HEK293 (cell line): ENCODE results near the gene TNIK.
A peak's percentile ranks its signal among the peaks of the same experiment; 100 is the strongest.

Experiments
- CTCF ChIA-PET: fragments of 350-600 bp; formaldehyde crosslinking; extraction: SDS; loops from one replicate; lab custom pipeline; 2021; ENCODE audit warnings: antibody characterized with exemption; lab: Yijun Ruan, JAX
- POLR2A ChIA-PET: fragments of 300-600 bp; formaldehyde crosslinking; extraction: SDS; loops from one replicate; lab custom pipeline; 2020; ENCODE audit warnings: antibody characterized with exemption, inconsistent platforms; lab: Yijun Ruan, JAX
- H3K27ac ChIP-seq: fragments of 200-500 bp; sonication (Bioruptor generic); 2 replicates; pipeline ENCODE4 v1.5.1; 2014; ENCODE audit warnings: low read depth, low read length, control low read depth, inconsistent platforms; ENCODE audit errors: extremely low read depth
- H3K36me3 ChIP-seq, 2 experiments: fragments of 200-500 bp in 1 of 2; sonication (Bioruptor generic) in 1 of 2; 1 replicate in 1 of 2; 2 replicates in 1 of 2; pipeline ENCODE4 v1.5.1; 2014 to 2017; ENCODE audit warnings: inconsistent platforms in 2 of 2, low read length in 2 of 2; ENCODE audit not compliant: control insufficient read depth in 2 of 2, insufficient read depth in 1 of 2
- H3K4me1 ChIP-seq: fragments of 200-500 bp; sonication (Bioruptor generic); 2 replicates; pipeline ENCODE4 v1.5.1; 2014; ENCODE audit warnings: mild to moderate bottlenecking, low read length, inconsistent platforms; ENCODE audit not compliant: control insufficient read depth, insufficient read depth
- H3K4me3 ChIP-seq: 2 replicates; pipeline ENCODE4 v1.5.1; 2011; ENCODE audit warnings: low read depth, mild to moderate bottlenecking, control low read depth, low read length, moderate library complexity
- H3K9me3 ChIP-seq: fragments of 200-500 bp; sonication (Bioruptor generic); 2 replicates; pipeline ENCODE4 v1.5.1; 2014; ENCODE audit warnings: low read depth, low read length, inconsistent platforms; ENCODE audit not compliant: control insufficient read depth, insufficient read depth
- IKZF3 ChIP-seq: fragments of 450-650 bp; IDR thresholded peaks from 2 replicates; pipeline ENCODE4 v1.5.0; 2018; ENCODE audit warnings: missing biosample characterization, mild to moderate bottlenecking, missing genetic modification characterization, moderate library complexity
- KLF9 ChIP-seq: fragments of 450-650 bp; formaldehyde crosslinking; IDR thresholded peaks from 2 replicates; pipeline ENCODE4 v1.5.1; 2016; ENCODE audit warnings: missing biosample characterization, missing genetic modification characterization, low read depth
- PRDM1 ChIP-seq: fragments of 450-650 bp; formaldehyde crosslinking; IDR thresholded peaks from 2 replicates; pipeline ENCODE4; 2016; ENCODE audit warnings: missing biosample characterization, missing genetic modification characterization
- SCRT2 ChIP-seq: fragments of 450-650 bp; formaldehyde crosslinking; IDR thresholded peaks from 2 replicates; pipeline ENCODE4 v1.5.1; 2016; ENCODE audit warnings: missing biosample characterization, missing genetic modification characterization
- ZEB2 ChIP-seq: fragments of 450-650 bp; formaldehyde crosslinking; IDR thresholded peaks from 2 replicates; pipeline ENCODE4 v1.5.1; 2016; ENCODE audit warnings: missing biosample characterization, missing genetic modification characterization
- ZNF121 ChIP-seq: fragments of 450-650 bp; formaldehyde crosslinking; IDR thresholded peaks from 2 replicates; pipeline ENCODE4 v1.5.1; 2016; ENCODE audit warnings: missing biosample characterization, missing genetic modification characterization
- ZNF24 ChIP-seq: fragments of 450-650 bp; formaldehyde crosslinking; IDR thresholded peaks from 2 replicates; pipeline ENCODE4 v1.5.1; 2016; ENCODE audit warnings: missing biosample characterization, missing genetic modification characterization
- ZNF274 ChIP-seq, 2 experiments: fragments of 200-500 bp in 1 of 2; fragments of 450-650 bp in 1 of 2; sonication (Bioruptor generic) in 1 of 2; formaldehyde crosslinking in 1 of 2; IDR thresholded peaks; 2 replicates each; pipeline versions ENCODE4 v1.5.1 to v1.6.1; 2014 to 2016; ENCODE audit warnings: borderline replicate concordance in 1 of 2, inconsistent platforms in 1 of 2, low read length in 1 of 2, missing biosample characterization in 1 of 2, missing genetic modification characterization in 1 of 2
- ZNF292 ChIP-seq: fragments of 450-650 bp; formaldehyde crosslinking; IDR thresholded peaks from 2 replicates; pipeline ENCODE4 v1.5.1; 2016; ENCODE audit warnings: low read depth, missing biosample characterization, missing genetic modification characterization, borderline replicate concordance
- ZNF350 ChIP-seq: fragments of 450-650 bp; formaldehyde crosslinking; IDR thresholded peaks from 2 replicates; pipeline ENCODE4 v1.5.0; 2017; ENCODE audit warnings: missing biosample characterization, mild to moderate bottlenecking, missing genetic modification characterization
- ZNF404 ChIP-seq: fragments of 450-650 bp; formaldehyde crosslinking; IDR thresholded peaks from 2 replicates; pipeline ENCODE4 v1.5.1; 2017; ENCODE audit warnings: missing biosample characterization, missing genetic modification characterization
- ZNF433 ChIP-seq: fragments of 450-650 bp; formaldehyde crosslinking; IDR thresholded peaks from 2 replicates; pipeline ENCODE4 v1.5.1; 2016; ENCODE audit warnings: missing biosample characterization, missing genetic modification characterization, low read depth
- ZNF501 ChIP-seq: fragments of 450-650 bp; formaldehyde crosslinking; IDR thresholded peaks from 2 replicates; pipeline ENCODE4 v1.5.1; 2016; ENCODE audit warnings: missing biosample characterization, missing genetic modification characterization
- ZNF514 ChIP-seq: fragments of 450-650 bp; formaldehyde crosslinking; IDR thresholded peaks from 2 replicates; pipeline ENCODE4 v1.5.1; 2016; ENCODE audit warnings: missing biosample characterization, missing genetic modification characterization
- ZNF626 ChIP-seq: fragments of 450-650 bp; sonication (Bioruptor Pico); formaldehyde crosslinking; IDR thresholded peaks from 2 replicates; pipeline ENCODE4 v1.5.1; 2018; ENCODE audit warnings: missing biosample characterization, missing genetic modification characterization, inconsistent platforms
- ZNF654 ChIP-seq: fragments of 450-650 bp; formaldehyde crosslinking; IDR thresholded peaks from 2 replicates; pipeline ENCODE4 v1.5.1; 2016; ENCODE audit warnings: low read depth, missing biosample characterization, missing genetic modification characterization
- ZNF660 ChIP-seq: fragments of 450-650 bp; IDR thresholded peaks from 2 replicates; pipeline ENCODE4 v1.5.1; 2018; ENCODE audit warnings: missing biosample characterization, mild to moderate bottlenecking, missing genetic modification characterization
- ZNF701 ChIP-seq: fragments of 450-650 bp; formaldehyde crosslinking; IDR thresholded peaks from 2 replicates; pipeline ENCODE4 v1.5.1; 2016; ENCODE audit warnings: missing biosample characterization, missing genetic modification characterization
- ZNF792 ChIP-seq: fragments of 450-650 bp; formaldehyde crosslinking; IDR thresholded peaks from 2 replicates; pipeline ENCODE4 v1.5.1; 2016; ENCODE audit warnings: missing biosample characterization, missing genetic modification characterization
- ZXDB ChIP-seq: fragments of 450-650 bp; formaldehyde crosslinking; IDR thresholded peaks from 2 replicates; pipeline ENCODE4 v1.5.1; 2016; ENCODE audit warnings: missing biosample characterization, missing genetic modification characterization
- TF ChIP-seq, protein P1 (sequence below): fragments of 450-650 bp; formaldehyde crosslinking; IDR thresholded peaks from 2 replicates; pipeline ENCODE4 v1.5.1; 2017; ENCODE audit warnings: missing biosample characterization, missing genetic modification characterization
- TF ChIP-seq, protein P2 (sequence below): fragments of 450-650 bp; formaldehyde crosslinking; IDR thresholded peaks from 2 replicates; pipeline ENCODE4 v1.5.1; 2017; ENCODE audit warnings: missing biosample characterization, missing genetic modification characterization
- TF ChIP-seq, protein P3 (sequence below): fragments of 450-650 bp; formaldehyde crosslinking; IDR thresholded peaks from 2 replicates; pipeline ENCODE4 v1.5.1; 2016; ENCODE audit warnings: missing biosample characterization, missing genetic modification characterization
- TF ChIP-seq, protein P4 (sequence below): fragments of 450-650 bp; formaldehyde crosslinking; IDR thresholded peaks from 2 replicates; pipeline ENCODE4 v1.5.1; 2016; ENCODE audit warnings: missing biosample characterization, missing genetic modification characterization
- TF ChIP-seq, protein P5 (sequence below): fragments of 450-650 bp; formaldehyde crosslinking; IDR thresholded peaks from 2 replicates; pipeline ENCODE4 v1.5.1; 2016; ENCODE audit warnings: missing biosample characterization, missing genetic modification characterization
- TF ChIP-seq, protein P6 (sequence below): fragments of 450-650 bp; formaldehyde crosslinking; IDR thresholded peaks from 2 replicates; pipeline ENCODE4 v1.5.0; 2017; ENCODE audit warnings: missing biosample characterization, missing genetic modification characterization, borderline replicate concordance

The TNIK gene

DNA sequence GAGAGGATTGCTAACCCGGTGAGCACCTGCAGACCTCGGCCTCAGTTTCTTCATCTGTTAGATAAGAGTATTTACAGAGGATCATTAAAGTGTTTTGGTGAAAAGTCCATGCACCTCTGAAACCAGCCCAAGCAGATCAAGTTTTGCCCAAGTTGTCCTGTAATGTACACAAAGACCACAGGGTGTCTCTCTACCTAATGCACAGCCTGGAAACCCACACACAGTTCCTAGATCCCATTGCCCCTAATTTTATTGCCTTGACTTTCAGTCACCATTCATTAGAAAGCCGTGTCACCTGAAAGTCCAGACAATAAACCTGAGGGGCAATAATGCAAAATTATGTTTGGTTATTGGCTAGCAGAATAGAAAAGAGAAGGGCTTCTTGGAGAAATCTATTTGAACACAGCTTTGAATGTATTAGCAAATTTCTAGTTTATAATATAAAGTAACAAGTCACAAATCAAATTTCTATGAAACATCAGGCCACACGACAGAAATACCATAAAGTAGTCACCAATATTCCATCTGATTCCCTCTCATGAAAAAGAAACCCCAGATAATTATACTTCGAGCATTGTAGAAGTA lies 272.4 kb downstream of the TNIK start (continued):
- TF ChIP-seq, protein P1, sequence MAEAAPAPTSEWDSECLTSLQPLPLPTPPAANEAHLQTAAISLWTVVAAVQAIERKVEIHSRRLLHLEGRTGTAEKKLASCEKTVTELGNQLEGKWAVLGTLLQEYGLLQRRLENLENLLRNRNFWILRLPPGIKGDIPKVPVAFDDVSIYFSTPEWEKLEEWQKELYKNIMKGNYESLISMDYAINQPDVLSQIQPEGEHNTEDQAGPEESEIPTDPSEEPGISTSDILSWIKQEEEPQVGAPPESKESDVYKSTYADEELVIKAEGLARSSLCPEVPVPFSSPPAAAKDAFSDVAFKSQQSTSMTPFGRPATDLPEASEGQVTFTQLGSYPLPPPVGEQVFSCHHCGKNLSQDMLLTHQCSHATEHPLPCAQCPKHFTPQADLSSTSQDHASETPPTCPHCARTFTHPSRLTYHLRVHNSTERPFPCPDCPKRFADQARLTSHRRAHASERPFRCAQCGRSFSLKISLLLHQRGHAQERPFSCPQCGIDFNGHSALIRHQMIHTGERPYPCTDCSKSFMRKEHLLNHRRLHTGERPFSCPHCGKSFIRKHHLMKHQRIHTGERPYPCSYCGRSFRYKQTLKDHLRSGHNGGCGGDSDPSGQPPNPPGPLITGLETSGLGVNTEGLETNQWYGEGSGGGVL (tag by site-specific recombination): no peak
- TF ChIP-seq IKZF3 (tag by site-specific recombination): peak; percentile 59; the same call in 1 of the 2 replicates
- TF ChIP-seq, protein P2, sequence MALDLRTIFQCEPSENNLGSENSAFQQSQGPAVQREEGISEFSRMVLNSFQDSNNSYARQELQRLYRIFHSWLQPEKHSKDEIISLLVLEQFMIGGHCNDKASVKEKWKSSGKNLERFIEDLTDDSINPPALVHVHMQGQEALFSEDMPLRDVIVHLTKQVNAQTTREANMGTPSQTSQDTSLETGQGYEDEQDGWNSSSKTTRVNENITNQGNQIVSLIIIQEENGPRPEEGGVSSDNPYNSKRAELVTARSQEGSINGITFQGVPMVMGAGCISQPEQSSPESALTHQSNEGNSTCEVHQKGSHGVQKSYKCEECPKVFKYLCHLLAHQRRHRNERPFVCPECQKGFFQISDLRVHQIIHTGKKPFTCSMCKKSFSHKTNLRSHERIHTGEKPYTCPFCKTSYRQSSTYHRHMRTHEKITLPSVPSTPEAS (tag by site-specific recombination): peak; percentile 23; the same call in 1 of the 2 replicates
- TF ChIP-seq, protein P3, sequence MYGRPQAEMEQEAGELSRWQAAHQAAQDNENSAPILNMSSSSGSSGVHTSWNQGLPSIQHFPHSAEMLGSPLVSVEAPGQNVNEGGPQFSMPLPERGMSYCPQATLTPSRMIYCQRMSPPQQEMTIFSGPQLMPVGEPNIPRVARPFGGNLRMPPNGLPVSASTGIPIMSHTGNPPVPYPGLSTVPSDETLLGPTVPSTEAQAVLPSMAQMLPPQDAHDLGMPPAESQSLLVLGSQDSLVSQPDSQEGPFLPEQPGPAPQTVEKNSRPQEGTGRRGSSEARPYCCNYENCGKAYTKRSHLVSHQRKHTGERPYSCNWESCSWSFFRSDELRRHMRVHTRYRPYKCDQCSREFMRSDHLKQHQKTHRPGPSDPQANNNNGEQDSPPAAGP: no peak
- no peak for TF ChIP-seq ZNF121
- TF ChIP-seq, protein P4, sequence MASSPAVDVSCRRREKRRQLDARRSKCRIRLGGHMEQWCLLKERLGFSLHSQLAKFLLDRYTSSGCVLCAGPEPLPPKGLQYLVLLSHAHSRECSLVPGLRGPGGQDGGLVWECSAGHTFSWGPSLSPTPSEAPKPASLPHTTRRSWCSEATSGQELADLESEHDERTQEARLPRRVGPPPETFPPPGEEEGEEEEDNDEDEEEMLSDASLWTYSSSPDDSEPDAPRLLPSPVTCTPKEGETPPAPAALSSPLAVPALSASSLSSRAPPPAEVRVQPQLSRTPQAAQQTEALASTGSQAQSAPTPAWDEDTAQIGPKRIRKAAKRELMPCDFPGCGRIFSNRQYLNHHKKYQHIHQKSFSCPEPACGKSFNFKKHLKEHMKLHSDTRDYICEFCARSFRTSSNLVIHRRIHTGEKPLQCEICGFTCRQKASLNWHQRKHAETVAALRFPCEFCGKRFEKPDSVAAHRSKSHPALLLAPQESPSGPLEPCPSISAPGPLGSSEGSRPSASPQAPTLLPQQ (tag by site-specific recombination): no peak
- TF ChIP-seq PRDM1 (tag by site-specific recombination): 0 out of 2 replicates have a peak, but pooled peaks have one; percentile 41
- TF ChIP-seq ZNF792 (tag by site-specific recombination): no peak
- no peak for TF ChIP-seq ZNF501 (tag by site-specific recombination)
- TF ChIP-seq ZNF24 (tag by site-specific recombination): no peak
- no peak for TF ChIP-seq KLF9
- peak; percentile 64; the same call in 1 of the 2 replicates for TF ChIP-seq ZNF660
- TF ChIP-seq ZNF654 (tag by site-specific recombination): peak; percentile 50
- TF ChIP-seq ZNF626 (tag by site-specific recombination): no peak

DNA sequence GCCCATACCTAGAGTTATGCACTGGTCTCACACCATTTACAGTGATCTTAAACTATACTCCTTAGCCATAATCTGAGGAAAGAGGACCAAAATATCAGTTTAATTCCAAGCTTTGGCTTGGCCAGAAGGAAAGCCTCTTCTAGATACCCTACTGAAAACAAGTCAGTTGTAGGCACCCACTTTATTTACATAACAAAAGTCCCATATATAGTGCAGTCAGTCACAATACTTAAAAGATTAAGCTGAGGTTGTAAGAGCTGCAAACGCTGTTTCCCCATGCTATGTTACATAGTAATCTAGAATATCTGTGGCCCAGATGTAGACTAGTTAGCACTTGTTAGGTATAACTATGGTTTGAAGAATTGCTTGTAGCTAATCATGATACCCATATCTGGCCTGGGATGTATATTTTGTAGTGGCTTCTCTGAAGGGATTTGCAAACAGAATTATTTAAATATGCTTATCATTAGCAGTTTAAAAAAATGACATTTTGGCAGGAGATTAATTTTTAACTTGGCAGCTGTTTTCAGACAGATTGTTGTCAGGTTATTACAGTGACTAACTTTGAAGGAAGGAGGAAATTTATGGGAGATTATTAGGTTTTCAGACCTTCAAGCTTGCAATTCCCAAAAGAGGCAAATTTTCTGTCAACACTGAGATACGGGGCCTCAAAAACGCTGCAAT lies 273.2 kb downstream of the TNIK start:
- Histone ChIP-seq H3K4me1 (peaks cover 4% of the 10 kb centered on the region; the same call in 1 of the 2 replicates), H3K27ac (no peak overlapping the region), H3K9me3 (no peaks in the 10 kb centered on the region), H3K4me3 (no peak overlapping the region), H3K36me3 (no peaks in the 10 kb centered on the region)
- CTCF ChIA-PET: interaction anchor here (0.7 to 1.4 kb wide), 8 partner anchors 24 to 1438 kb away, joined by 3 to 7 read pairs (median 3); no protein-coding TSS in a partner anchor
- POLR2A ChIA-PET: no interaction called here
- no peak for TF ChIP-seq SCRT2 (tag by site-specific recombination)
- no peak for TF ChIP-seq ZNF350 (tag by site-specific recombination)
- TF ChIP-seq ZNF292 (tag by site-specific recombination): no peak
- TF ChIP-seq, protein P5, sequence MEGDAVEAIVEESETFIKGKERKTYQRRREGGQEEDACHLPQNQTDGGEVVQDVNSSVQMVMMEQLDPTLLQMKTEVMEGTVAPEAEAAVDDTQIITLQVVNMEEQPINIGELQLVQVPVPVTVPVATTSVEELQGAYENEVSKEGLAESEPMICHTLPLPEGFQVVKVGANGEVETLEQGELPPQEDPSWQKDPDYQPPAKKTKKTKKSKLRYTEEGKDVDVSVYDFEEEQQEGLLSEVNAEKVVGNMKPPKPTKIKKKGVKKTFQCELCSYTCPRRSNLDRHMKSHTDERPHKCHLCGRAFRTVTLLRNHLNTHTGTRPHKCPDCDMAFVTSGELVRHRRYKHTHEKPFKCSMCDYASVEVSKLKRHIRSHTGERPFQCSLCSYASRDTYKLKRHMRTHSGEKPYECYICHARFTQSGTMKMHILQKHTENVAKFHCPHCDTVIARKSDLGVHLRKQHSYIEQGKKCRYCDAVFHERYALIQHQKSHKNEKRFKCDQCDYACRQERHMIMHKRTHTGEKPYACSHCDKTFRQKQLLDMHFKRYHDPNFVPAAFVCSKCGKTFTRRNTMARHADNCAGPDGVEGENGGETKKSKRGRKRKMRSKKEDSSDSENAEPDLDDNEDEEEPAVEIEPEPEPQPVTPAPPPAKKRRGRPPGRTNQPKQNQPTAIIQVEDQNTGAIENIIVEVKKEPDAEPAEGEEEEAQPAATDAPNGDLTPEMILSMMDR: no peak
- TF ChIP-seq ZNF433 (tag by site-specific recombination): no peak
- TF ChIP-seq ZNF24 (tag by site-specific recombination): no peak
- no peak for TF ChIP-seq ZEB2 (tag by site-specific recombination)
- no peak for TF ChIP-seq ZNF514 (tag by site-specific recombination)
- no peak for TF ChIP-seq ZNF274 (IDR thresholded peaks at IDR 0.05; ENCODE audit: low read length)
- no peak for TF ChIP-seq ZNF274 (tag by site-specific recombination; IDR thresholded peaks at IDR 0.05; ENCODE audit: borderline replicate concordance)
- no peak for TF ChIP-seq ZNF701 (tag by site-specific recombination)
- no peak for TF ChIP-seq ZNF501 (tag by site-specific recombination)
- TF ChIP-seq ZXDB (tag by site-specific recombination): no peak
- TF ChIP-seq, protein P6, sequence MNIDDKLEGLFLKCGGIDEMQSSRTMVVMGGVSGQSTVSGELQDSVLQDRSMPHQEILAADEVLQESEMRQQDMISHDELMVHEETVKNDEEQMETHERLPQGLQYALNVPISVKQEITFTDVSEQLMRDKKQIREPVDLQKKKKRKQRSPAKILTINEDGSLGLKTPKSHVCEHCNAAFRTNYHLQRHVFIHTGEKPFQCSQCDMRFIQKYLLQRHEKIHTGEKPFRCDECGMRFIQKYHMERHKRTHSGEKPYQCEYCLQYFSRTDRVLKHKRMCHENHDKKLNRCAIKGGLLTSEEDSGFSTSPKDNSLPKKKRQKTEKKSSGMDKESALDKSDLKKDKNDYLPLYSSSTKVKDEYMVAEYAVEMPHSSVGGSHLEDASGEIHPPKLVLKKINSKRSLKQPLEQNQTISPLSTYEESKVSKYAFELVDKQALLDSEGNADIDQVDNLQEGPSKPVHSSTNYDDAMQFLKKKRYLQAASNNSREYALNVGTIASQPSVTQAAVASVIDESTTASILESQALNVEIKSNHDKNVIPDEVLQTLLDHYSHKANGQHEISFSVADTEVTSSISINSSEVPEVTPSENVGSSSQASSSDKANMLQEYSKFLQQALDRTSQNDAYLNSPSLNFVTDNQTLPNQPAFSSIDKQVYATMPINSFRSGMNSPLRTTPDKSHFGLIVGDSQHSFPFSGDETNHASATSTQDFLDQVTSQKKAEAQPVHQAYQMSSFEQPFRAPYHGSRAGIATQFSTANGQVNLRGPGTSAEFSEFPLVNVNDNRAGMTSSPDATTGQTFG (tag by site-specific recombination): no peak
- TF ChIP-seq ZNF404: no peak
